Activated T-cell treated with anti-CD3 and anti-CD28 coated beads for 24 hours (primary cell): ENCODE data around the gene CFAP210.
"Not testable (repeated sequence)": the region's sequence is repeated elsewhere in the genome, so short reads cannot be mapped to it uniquely, and the experiment has no call there.

Experiments
- DNase-seq: peaks from one replicate; pipeline ENCODE4 v3.0.0-alpha.2; 2020; ENCODE audit warnings: low read depth

The CFAP210 gene

DNA sequence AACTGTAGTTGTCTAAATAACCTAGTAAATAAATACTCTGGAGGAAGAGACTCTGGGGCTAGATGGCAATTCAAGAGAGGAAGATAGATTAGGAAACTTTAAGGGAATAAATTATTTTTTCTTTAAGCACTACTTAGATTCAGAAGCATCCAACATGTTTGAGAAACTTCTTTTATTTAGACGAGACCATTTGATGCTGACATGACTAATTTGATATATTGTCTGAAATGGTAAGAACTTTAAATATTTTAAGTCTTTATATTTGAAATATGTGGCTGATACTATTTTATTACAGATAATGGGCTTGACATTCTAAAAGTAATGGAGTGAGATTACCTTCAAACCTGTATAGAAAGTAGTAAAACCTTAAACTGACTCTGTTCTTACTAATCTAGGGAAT, 73.7 kb downstream of the CFAP210 start:
- DNase-seq = no peak

DNA sequence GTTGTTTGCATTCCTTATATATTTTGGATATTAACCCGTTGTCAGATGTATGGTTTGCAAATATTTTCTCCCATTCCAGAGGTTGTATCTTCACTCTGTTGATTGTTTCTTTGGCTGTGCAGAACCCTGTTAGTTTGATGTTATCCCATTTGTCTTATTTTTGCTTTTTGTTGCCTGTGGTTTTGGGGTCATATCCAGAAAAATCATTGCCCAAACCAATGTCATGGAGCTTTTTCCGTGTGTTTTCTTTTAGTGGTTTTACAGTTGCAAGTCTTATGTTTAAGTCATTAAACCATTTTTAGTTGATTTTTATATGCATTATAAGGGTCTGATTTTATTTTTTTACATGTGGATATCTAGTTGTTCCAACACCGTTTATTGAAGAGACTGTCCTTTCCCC, 74.3 kb downstream of the CFAP210 start:
- DNase-seq = no peak

DNA sequence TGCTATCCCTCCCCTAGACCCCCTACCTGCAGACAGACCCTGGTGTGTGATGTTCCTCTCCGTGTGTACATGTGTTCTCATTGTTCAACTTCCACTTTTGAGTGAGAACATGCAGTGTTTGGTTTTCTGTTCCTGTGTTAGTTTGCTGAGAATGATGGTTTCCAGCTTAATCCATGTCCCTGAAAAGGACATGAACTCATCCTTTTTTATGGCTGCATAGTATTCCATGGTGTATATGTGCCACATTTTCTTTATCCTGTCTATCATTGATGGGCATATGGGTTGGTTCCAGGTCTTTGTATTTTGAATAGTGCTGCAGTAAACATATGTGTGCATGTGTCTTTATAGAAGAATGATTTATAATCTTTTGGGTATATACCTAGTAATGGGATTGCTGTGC, 78.2 kb downstream of the CFAP210 start:
- not testable (repeated sequence) for DNase-seq

DNA sequence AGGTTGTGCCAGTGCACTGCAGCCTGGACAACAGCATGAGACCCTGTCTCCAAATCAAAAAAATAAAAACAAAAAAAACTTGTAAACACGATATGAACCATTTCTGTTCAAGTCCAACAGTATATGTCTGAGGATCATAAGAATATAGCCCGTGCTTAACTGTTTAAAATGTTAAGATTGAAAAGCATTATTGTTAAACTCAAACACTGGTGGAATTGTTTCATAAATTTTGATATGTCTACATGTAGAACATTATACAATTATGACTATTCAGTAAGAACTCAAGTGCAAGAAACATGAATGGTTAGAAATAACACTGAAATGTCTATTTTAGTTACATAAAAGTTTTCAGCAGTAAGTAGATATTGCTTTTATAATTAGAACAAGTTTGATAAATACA, 80.3 kb downstream of the CFAP210 start:
- no peak for DNase-seq

DNA sequence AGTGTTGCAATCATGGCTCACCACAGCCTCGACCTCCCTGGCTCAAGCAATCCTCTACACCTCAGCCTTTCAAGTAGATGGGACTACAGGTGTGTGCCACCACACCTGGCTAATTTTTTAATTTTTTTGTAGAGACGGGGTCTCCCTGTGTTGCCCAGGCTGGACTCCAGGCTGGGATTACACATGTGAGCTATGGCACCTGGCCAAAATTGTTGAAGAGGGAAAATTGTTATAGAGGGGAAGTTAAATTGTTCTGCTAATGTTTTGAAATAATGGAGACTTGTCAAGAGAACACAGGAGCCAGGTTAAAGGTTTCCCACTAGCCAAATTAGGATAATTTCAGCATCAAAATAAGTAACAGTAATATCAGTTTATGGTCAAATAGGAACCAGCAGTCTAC, 84.9 kb downstream of the CFAP210 start:
- no peak for DNase-seq

DNA sequence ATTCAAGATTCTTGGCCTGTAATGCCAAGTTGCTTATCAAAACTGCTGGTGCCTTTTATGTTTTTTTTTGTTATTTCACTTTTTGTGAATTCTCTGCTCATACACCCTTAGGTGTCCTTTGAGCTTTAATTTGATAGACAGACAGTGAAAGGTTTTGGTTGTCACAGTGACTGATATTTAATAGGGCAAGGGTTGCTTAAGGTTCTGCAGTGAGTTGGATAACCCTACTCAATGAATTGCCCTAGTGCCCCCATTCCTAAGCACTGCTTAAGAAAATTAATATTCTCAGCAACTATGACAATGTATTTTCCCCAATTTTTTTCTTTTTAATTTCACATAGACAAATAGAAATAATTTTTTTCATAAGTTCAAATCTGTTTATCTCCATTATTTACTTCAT, 94.6 kb downstream of the CFAP210 start:
- no peak for DNase-seq

DNA sequence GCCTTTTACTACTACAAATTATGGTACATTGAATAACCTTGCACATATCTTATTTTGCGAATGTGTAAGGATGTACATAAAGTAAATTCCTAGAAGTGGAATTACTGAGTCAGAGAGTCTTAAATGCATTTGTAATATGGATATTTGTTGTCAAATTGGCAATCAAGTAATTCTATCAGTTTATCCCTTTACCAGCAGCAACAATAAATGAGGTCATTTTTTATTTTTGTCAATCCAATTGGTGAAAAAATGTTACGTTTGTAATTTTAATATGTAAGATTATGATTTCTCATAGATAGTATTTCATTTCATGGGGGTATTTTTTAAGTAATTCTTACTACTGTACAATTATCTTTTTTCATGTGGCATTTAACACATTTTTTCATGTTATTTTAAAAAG, 95.2 kb downstream of the CFAP210 start:
- no peak for DNase-seq

DNA sequence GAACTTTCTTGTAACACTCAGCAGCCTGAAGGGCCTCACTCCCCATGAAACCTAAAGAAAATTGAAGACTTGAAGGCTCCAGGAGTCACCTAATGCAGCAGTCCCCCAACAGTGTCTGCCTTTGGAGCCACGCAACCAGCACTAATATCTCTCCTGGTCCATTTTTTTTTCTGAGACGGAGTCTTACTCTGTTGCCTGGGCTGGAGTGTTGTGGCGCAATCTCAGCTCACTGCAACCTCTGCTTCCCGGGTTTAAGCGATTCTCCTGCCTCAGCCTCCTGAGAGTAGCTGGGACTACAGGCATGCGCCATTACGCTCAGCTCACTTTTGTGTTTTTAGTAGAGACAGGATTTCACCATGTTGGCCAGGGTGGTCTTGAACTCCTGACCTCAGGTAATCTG, 97.7 kb downstream of the CFAP210 start:
- DNase-seq = not testable (repeated sequence)
